Sigmoid colon (tissue), 7 donors: ENCODE results near the gene CRAT. TPM values are rescaled to one million over a fixed set of nuclear protein-coding genes. Genes with fewer than 3 reads are reported as not detected.

Experiments used
- DNase-seq: peaks from one replicate; pipeline ENCODE4 v3.0.0-alpha.2; 2019
- H3K27ac ChIP-seq, 4 donors: fragments of 200-600 bp; sonication (generic); one replicate each; pipeline ENCODE4 v1.5.1; 2016 to 2019; ENCODE audit warnings: mild to moderate bottlenecking in 1 of 4
- H3K27me3 ChIP-seq, 3 donors: fragments of 200-600 bp; sonication (generic); one replicate each; pipeline ENCODE4 v1.5.1; 2019; ENCODE audit warnings: mild to moderate bottlenecking in 1 of 3
- H3K36me3 ChIP-seq, 4 donors: fragments of 200-600 bp; sonication (generic); one replicate each; pipeline ENCODE4 v1.5.1; 2016 to 2019
- H3K4me1 ChIP-seq, 4 donors: fragments of 200-600 bp; sonication (generic); one replicate each; pipeline ENCODE4 v1.5.1; 2017 to 2019
- H3K4me3 ChIP-seq, 4 donors: fragments of 200-600 bp; sonication (generic); one replicate each; pipeline ENCODE4 v1.5.1; 2017 to 2019; ENCODE audit warnings: mild to moderate bottlenecking in 2 of 4, moderate library complexity in 1 of 4
- H3K9me3 ChIP-seq, 4 donors: fragments of 200-600 bp in 3 of 4; sonication (generic) in 3 of 4; one replicate each; pipeline versions ENCODE4 v1.5.1 to v1.6.1; 2013 to 2019
- CTCF ChIP-seq, 4 experiments: fragments of 450-650 bp in 3 of 4; fragments of 200-600 bp in 1 of 4; IDR thresholded peaks; one replicate each; pipeline ENCODE4 v1.5.1; 2016 to 2019; ENCODE audit warnings: antibody characterized with exemption in 4 of 4, mild to moderate bottlenecking in 3 of 4, moderate library complexity in 2 of 4
- EP300 ChIP-seq, 4 donors: sonication (generic); formaldehyde crosslinking; IDR thresholded peaks; one replicate each; pipeline ENCODE4 v1.6.1; 2017; ENCODE audit warnings: antibody characterized with exemption in 4 of 4
- POLR2A ChIP-seq, 2 donors: fragments of 450-650 bp; IDR thresholded peaks; one replicate each; pipeline ENCODE4 v1.6.1; 2016; ENCODE audit warnings: antibody characterized with exemption in 2 of 2, mild to moderate bottlenecking in 2 of 2, moderate library complexity in 2 of 2
- POLR2AphosphoS5 ChIP-seq, 4 donors: sonication (generic); formaldehyde crosslinking; IDR thresholded peaks; one replicate each; pipeline ENCODE4 v1.6.1; 2017; ENCODE audit warnings: antibody characterized with exemption in 4 of 4
- WGBS, 2 donors: extraction: QIAGEN DNeasy Blood & Tissue Kit; methylation state at CpG; one replicate each; pipeline ENCODE4 v1.1.7; 2013; 5-methylcytosine and 5-hydroxymethylcytosine counted together
- intact Hi-C: fragments of 100-400 bp; cut with DNase I; formaldehyde crosslinking; loops from one replicate; pipeline ENCODE4 v1.15.1; 2023
- polyA plus RNA-seq, 3 donors: library from polyadenylated mRNA; stranded (reverse); fragments of 200-250 nt; gene quantifications; one replicate each; pipeline ENCODE4 v1.2.3, GENCODE V29; 2013
- total RNA-seq, 4 donors: library from RNA; depleted of rRNA; stranded (reverse); fragments of >200 nt; gene quantifications; one replicate each; pipeline ENCODE4 v1.1.0, GENCODE V29; 2016
- donor health status: healthy with polysubstance abuse.
- donor health status: Bipolar disorder and iron deficiency.
- donor health status: healthy.

The CRAT gene
- total and polyA plus RNA-seq, 7 donors = 49.6 to 66.8 (median 52.9) TPM

GRCh38 chr9:129108805-129109536 lies 1.6 kb downstream of the CRAT start:
- intact Hi-C loops = no loop called here
- TF ChIP-seq POLR2AphosphoS5 (IDR thresholded peaks at IDR 0.05) (peak in 1 of 4 donors; percentile 19), EP300 (IDR thresholded peaks at IDR 0.05) (no peak), POLR2A (IDR thresholded peaks at IDR 0.05) (no peak)
- peak overlapping the region; percentile 92 to 97 (median 94) for H3K27ac ChIP-seq
- H3K4me3 ChIP-seq = peak overlapping the region in 2 of 4 donors; percentile 73 to 95
- no peaks in the 10 kb centered on the region for H3K9me3 ChIP-seq
- no peak for DNase-seq
- H3K4me1 ChIP-seq = peaks cover 0 to 37% (median 33%) of the 10 kb centered on the region in 4 donors
- no peaks in the 10 kb centered on the region for H3K27me3 ChIP-seq
- peaks cover 0 to 35% (median 14%) of the 10 kb centered on the region in 4 donors for H3K36me3 ChIP-seq
- WGBS, 2 donors = 22 to 67% methylated on average over 10 of the region's 10 CpGs

GRCh38 chr9:129108083-129108804 lies 2.3 kb downstream of the CRAT start:
- H3K4me1 ChIP-seq = peaks cover 0 to 36% (median 32%) of the 10 kb centered on the region in 4 donors
- H3K27ac ChIP-seq = peak overlapping the region in 1 of 4 donors; percentile 97
- no peak overlapping the region for H3K4me3 ChIP-seq
- H3K27me3 ChIP-seq = no peaks in the 10 kb centered on the region
- WGBS, 2 donors = 62 to 84% methylated on average over 13 of the region's 13 CpGs
- no peak for TF ChIP-seq CTCF (IDR thresholded peaks at IDR 0.05)
- no peak for TF ChIP-seq POLR2A (IDR thresholded peaks at IDR 0.05)
- TF ChIP-seq POLR2AphosphoS5 (IDR thresholded peaks at IDR 0.05) = no peak
- intact Hi-C loops = no loop called here
- peaks cover 0 to 39% (median 14%) of the 10 kb centered on the region in 4 donors for H3K36me3 ChIP-seq
- H3K9me3 ChIP-seq = no peaks in the 10 kb centered on the region
- no peak for DNase-seq

GRCh38 chr9:129107651-129108050 lies 2.9 kb downstream of the CRAT start:
- TF ChIP-seq POLR2A (IDR thresholded peaks at IDR 0.05) = no peak
- TF ChIP-seq POLR2AphosphoS5 (IDR thresholded peaks at IDR 0.05) = no peak
- TF ChIP-seq EP300 (IDR thresholded peaks at IDR 0.05) = no peak
- no peak for TF ChIP-seq CTCF (IDR thresholded peaks at IDR 0.05)
- H3K4me3 ChIP-seq = no peak overlapping the region
- H3K4me1 ChIP-seq = peaks cover 0 to 31% (median 28%) of the 10 kb centered on the region in 4 donors
- DNase-seq = no peak
- WGBS, 2 donors = 94% methylated on average over 13 of the region's 13 CpGs
- no peak overlapping the region for H3K27ac ChIP-seq
- H3K9me3 ChIP-seq = no peaks in the 10 kb centered on the region
- peaks cover 0 to 40% (median 14%) of the 10 kb centered on the region in 4 donors for H3K36me3 ChIP-seq
- H3K27me3 ChIP-seq = no peaks in the 10 kb centered on the region
- intact Hi-C loops = no loop called here

GRCh38 chr9:129105857-129106694 lies 4.5 kb downstream of the CRAT start:
- Histone ChIP-seq H3K4me3 (no peak overlapping the region), H3K36me3 (peaks cover 0 to 55% (median 14%) of the 10 kb centered on the region in 4 donors), H3K27ac (no peak overlapping the region), H3K27me3 (no peaks in the 10 kb centered on the region), H3K4me1 (peaks cover 0 to 21% (median 20%) of the 10 kb centered on the region in 4 donors), H3K9me3 (no peaks in the 10 kb centered on the region)
- intact Hi-C loops = no loop called here
- no peak for DNase-seq
- 90 to 91% methylated on average over 17 of the region's 17 CpGs for WGBS, 2 donors
- TF ChIP-seq EP300 (IDR thresholded peaks at IDR 0.05) (no peak), POLR2A (IDR thresholded peaks at IDR 0.05) (no peak), POLR2AphosphoS5 (IDR thresholded peaks at IDR 0.05) (no peak), CTCF (IDR thresholded peaks at IDR 0.05) (no peak)
